Activated CD8-positive, alpha-beta memory T cell treated with anti-CD3 and anti-CD28 coated beads for 1 hour (primary cell): Measurements from ENCODE around the gene OMA1.
"Not testable (repeated sequence)": the region's sequence is repeated elsewhere in the genome, so short reads cannot be mapped to it uniquely, and the experiment has no call there.

Experiments
- DNase-seq, 2 donors: peaks; one replicate each; pipeline ENCODE4 v3.0.0-alpha.2; 2020; ENCODE audit warnings: low read depth in 1 of 2; ENCODE audit errors: extremely low read depth in 1 of 2

Gene OMA1

DNA sequence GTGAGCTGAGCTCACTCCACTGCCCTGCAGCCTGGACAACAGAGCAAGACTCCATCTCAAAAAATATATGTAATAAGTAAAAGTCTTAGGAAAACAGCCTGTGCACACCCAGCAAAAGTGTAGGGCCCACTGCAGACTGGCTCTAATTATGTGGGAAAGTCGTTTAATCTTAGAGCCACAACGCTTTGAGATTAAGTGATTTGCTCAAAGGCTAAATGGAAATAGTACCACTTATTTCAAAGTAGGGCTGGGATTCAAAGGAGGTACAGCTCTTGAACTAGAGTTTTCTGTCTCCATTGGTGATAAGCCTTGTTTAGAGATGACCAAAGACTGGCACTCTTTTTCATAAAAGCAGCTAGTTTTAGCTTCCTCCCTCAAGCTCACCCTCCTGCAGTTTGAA is 28.3 kb upstream of the OMA1 start:
- no peak for DNase-seq

DNA sequence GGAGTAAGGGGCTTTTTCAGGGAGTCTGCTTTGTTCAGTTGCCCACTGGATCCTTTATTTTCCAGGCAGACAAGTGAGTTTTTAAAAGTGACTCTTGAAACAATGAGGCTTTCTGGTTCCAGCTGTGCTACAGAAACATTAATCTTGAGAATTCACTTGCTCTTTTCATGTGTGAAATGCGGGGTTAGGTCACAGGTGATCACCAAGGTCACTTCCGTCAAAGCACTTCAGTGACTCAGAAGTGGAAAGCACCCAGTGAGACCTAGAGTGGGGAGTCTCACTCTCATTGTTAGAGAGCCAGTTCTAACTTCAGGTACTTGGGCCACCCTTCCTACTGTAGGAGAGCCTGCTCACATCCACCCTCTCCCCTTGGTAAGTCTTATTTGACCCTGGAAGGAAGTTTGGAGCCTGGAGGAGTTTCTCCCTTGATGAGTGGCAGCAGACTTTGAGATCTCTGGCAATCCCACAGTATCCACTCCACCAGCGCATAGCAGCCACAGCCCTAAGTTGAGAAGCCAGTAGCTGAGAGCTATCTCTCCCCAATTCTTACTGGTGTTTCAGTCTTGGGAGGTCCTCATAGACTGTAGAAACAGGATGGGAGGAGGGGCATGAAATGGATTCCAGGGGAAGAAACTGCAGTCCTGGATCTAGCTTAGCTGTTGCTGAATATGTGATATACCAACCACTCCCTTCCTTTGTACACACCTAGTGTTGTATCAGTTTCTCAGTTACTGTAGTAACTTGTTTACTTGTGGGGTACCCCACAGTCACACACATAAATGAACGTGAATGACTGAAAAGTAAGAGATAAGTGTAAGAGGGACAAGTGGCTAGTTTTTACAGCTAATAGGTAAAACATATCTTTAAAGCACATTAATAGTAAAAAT is 27.4 kb upstream of the OMA1 start:
- no peak for DNase-seq

DNA sequence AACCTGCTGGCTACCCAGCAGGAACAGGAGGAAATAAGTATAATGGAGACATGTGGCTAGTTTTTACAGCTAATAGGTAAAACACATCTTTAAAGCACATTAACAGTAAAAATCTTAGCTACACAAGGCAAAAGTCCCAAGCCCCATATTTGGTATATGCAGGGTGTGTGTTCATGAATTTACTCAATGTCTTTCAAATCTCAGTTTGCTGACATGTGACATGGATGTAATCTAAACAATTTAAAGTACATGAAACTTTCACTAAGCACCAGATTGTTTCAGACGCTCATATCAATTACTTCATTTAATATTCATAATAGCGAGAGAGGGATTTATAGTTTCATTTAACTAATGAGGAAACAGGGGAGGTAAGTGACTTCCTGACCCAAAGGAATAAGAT is 26.6 kb upstream of the OMA1 start:
- no peak for DNase-seq

DNA sequence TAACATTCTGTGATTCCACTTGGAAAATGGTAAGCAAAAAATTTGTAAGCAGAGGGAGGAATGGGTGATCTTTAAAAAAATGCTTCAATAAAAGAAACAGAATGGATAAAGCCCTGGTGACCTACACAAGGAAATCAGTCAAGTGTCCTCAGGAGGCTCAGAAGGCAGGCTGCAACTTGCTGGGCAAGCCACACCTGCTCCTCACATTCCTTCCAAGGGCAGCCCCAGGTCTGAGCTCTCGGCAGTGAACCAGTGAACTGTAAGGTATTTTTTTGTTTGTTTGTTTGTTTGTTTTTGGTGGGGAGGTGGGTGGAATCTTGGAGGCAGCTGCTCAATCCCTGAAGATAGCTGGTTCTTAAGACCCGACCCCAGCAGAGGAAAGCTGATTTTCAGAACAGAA is 26.2 kb upstream of the OMA1 start:
- DNase-seq, result no peak

- DNase-seq, result no peak
Measured at GRCh38 chr1:58571616-58572015, 25.1 kb upstream of the OMA1 start.

GRCh38 chr1:58570817-58571216 is 24.3 kb upstream of the OMA1 start:
- no peak for DNase-seq

GRCh38 chr1:58570094-58570493 is 23.6 kb upstream of the OMA1 start:
- DNase-seq, result no peak

DNA sequence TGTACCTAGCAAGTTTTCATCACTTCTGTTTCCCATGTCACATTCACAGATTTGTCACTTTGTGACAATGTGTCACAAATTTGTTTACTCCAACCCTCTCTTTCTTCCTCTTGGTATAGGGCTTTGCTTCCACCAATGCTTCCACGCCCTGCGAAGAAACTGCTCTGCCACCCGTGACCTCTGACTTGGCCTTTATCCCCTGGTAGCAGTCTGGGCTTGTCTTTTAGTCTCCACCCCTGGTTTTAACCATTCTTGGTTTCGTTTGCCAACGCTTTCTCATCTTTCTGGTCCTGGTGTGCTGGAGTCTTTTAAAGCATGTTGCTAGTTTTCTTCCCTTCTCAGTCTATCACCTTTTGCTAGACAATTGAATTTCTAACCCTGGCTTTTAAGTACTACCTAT is 22.4 kb upstream of the OMA1 start:
- DNase-seq, result no peak

- no peak for DNase-seq
Measured at GRCh38 chr1:58568271-58568860, 21.8 kb upstream of the OMA1 start.

GRCh38 chr1:58566339-58566738 is 19.8 kb upstream of the OMA1 start:
- no peak for DNase-seq

DNA sequence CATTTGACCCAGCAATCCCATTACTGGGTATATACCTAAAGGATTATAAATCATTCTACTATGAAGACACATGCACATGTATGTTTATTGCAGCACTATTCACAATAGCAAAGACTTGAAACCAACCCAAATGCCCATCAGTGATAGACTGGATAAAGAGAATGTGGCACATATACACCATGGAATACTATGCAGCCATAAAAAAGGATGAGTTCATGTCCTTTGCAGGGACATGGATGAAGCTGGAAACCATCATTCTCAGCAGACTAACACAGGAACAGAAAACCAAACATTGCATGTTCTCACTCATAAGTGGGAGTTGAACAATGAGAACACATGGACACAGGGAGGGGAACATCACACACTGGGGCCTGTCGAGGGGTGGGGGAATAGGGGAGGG is 17.2 kb upstream of the OMA1 start:
- not testable (repeated sequence) for DNase-seq

- DNase-seq, result no peak
Measured at GRCh38 chr1:58561633-58562032, 15.1 kb upstream of the OMA1 start.

- no peak for DNase-seq
Measured at GRCh38 chr1:58555393-58555792, 8.9 kb upstream of the OMA1 start.

DNA sequence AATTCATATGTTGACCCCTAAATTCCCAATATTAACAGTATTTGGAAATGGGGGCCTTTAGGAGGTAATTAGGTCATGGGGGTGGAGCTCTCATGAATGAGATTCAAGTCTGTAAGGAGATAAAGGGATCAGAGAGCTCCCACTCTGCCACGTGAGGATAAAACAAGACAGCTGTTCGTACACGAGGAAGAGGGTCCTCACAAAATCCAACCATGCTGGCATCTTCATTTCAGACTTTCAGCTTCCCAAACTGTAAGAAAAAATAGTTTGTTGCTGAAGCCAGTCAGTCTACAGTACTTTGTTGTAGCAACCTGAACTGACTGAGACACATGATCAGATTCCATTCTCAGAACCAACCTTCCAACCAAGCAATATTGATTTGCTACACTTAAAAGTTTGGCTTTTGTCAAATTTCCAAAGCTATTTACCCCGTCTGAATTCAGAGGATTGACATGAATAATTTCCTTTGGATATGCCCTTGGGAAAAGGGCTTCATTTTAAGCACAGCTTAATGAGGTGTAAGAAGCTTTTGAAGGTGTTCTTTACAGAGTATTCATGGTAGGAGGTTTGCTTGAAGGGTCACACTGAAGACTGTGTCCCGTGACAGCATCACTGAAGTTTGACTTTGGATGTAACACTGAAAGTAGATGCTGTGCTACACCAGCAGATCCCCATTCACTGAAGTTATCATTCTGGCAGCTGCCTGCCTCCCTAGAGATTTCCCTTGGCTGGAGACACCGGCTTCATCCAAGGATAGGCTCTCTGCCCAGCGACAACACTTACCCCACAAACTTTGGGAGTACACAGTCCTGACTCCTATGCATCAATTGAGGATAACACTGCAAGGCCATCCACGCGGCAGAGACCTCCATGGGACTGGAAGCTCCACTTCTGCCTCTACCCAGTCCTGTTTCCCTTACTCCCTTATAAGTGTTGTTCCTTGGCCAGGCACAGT is 4.9 kb upstream of the OMA1 start:
- no peak for DNase-seq

GRCh38 chr1:58549291-58549690 is 2.8 kb upstream of the OMA1 start:
- DNase-seq, result not testable (repeated sequence)

DNA sequence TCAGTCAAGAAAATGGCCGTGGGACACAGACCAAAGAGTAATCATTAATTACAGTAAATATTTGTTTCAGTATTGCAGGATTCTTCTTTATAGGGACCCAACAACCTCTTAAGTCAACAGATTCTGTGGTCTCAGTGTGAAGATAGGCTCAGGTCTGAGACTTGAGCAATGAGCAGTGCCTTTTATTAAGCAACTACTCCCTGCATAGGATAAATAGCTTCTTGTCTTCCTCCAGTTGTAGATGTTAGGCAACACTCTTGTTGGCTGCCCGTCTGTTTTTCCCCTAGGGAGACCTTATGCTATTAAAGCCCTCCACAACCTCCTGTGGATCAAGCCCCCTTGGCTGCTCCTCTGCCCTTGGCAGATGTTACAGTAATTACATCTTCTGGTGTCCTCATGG is 1.8 kb upstream of the OMA1 start:
- no peak for DNase-seq

DNA sequence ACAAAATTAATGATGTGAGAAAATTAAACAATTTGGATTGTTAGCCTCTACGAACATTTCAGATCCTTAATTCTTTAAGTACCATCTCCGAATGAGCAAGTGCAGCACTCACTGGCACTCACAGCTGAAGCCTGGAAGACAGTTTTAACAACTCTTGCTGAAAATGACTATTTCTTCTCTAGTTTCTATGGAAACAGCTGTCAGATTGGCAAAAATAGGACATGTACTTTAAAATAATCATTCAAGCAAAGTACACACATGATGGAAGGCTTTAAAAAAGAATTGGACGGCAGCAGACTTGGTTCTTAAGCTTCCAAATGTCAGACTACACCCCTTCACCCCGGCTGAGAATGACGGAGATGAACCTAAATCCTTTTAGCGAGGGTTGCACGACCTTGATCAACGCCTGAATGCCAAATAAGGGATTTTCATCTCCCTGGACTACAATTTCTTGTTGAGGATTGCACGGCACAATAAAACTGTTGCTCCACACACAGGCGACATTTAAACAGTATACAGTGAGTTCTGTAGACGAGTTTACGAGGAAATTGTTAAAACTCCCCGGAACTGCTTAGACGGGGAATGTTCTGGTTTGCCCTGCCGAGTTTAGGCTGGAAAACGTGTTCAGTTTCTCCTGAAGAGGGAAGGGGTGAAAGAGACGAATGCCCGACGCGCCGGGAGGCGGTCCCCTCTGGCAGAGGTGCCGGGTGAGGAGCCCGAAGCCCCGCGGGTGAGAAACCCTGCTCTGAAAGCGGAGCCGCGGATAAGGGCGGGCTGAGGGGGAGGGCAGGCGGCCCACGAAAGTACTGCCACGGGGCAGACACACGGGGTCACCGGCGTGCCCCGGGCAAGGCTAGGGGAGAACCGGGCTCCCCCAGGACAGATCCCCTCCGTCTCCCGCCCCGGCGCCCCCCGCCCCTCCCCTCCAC is 671 bp downstream of the OMA1 start:
- DNase-seq, result peak; percentile 37 to 65

- DNase-seq, result no peak
Measured at GRCh38 chr1:58543260-58543659, 3.3 kb downstream of the OMA1 start.

- no peak for DNase-seq
Measured at GRCh38 chr1:58539553-58539952, 7.0 kb downstream of the OMA1 start.

DNA sequence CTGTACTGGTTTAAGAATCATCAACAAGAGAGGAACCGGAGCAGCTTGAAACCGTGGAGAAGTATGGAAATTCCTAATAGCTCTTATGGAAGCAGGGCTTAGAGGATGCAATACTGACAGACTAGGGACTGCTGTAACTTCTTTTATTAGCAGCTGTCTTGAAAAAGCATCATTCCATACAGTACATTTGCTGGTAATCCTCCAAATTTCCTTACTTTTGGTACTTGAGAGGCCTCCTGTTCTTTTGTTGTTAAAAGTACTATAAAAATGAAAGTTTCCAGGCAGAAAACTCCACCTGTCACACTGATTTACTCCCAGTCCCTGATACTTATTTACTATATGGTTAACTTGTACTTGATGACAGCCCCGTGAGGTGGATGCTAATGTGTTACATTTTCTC is 7.7 kb downstream of the OMA1 start:
- DNase-seq, result no peak
